ENCODE data around the gene UNC93A.

UNC93A gene

GRCh38 chr6:167341038-167341583 is 50.0 kb downstream of the UNC93A start:
- Histone ChIP-seq H3K4me3 (ENCODE audit: low read depth in 1 of 2, low read length in 2 of 2) (no peak overlapping the region), H3K4me1 (ENCODE audit: control insufficient read depth in 1 of 2, insufficient read depth in 2 of 2, low read length in 2 of 2) (no peaks in the 10 kb centered on the region), H3K9ac (ENCODE audit: low read depth in 1 of 2, low read length in 2 of 2) (no peak overlapping the region), H3K27ac (ENCODE audit: low read depth, low read length) (no peak overlapping the region), H3K36me3 (ENCODE audit: control insufficient read depth in 1 of 2, insufficient read depth in 2 of 2, low read length in 2 of 2) (no peaks in the 10 kb centered on the region), H3K9me3 (ENCODE audit: control insufficient read depth in 1 of 2, low read length in 2 of 2) (no peaks in the 10 kb centered on the region), H3K27me3 (ENCODE audit: control insufficient read depth in 1 of 2, insufficient read depth in 2 of 2, low read length in 2 of 2) (no peaks in the 10 kb centered on the region)

GRCh38 chr6:167341665-167342655 is 50.8 kb downstream of the UNC93A start:
- no peaks in the 10 kb centered on the region for H3K4me1 ChIP-seq (ENCODE audit: control insufficient read depth in 1 of 2, insufficient read depth in 2 of 2, low read length in 2 of 2)
- no peak overlapping the region for H3K4me3 ChIP-seq (ENCODE audit: low read depth in 1 of 2, low read length in 2 of 2)
- H3K27ac ChIP-seq (ENCODE audit: low read depth, low read length) = no peak overlapping the region
- H3K36me3 ChIP-seq (ENCODE audit: control insufficient read depth in 1 of 2, insufficient read depth in 2 of 2, low read length in 2 of 2) = no peaks in the 10 kb centered on the region
- no peaks in the 10 kb centered on the region for H3K9me3 ChIP-seq (ENCODE audit: control insufficient read depth in 1 of 2, low read length in 2 of 2)
- H3K9ac ChIP-seq (ENCODE audit: low read depth in 1 of 2, low read length in 2 of 2) = no peak overlapping the region
- H3K27me3 ChIP-seq (ENCODE audit: control insufficient read depth in 1 of 2, insufficient read depth in 2 of 2, low read length in 2 of 2) = no peaks in the 10 kb centered on the region

GRCh38 chr6:167342879-167343610 is 51.9 kb downstream of the UNC93A start:
- Histone ChIP-seq H3K27me3 (ENCODE audit: control insufficient read depth in 1 of 2, insufficient read depth in 2 of 2, low read length in 2 of 2) (no peaks in the 10 kb centered on the region), H3K9ac (ENCODE audit: low read depth in 1 of 2, low read length in 2 of 2) (no peak overlapping the region)

GRCh38 chr6:167345348-167345747 is 54.2 kb downstream of the UNC93A start:
- H3K36me3 ChIP-seq (ENCODE audit: control insufficient read depth in 1 of 2, insufficient read depth in 2 of 2, low read length in 2 of 2) = no peaks in the 10 kb centered on the region
- H3K9me3 ChIP-seq (ENCODE audit: control insufficient read depth in 1 of 2, low read length in 2 of 2) = no peaks in the 10 kb centered on the region
- peaks cover under 1 to 5% of the 10 kb centered on the region in 2 donors for H3K4me1 ChIP-seq (ENCODE audit: control insufficient read depth in 1 of 2, insufficient read depth in 2 of 2, low read length in 2 of 2)
- H3K27me3 ChIP-seq (ENCODE audit: control insufficient read depth in 1 of 2, insufficient read depth in 2 of 2, low read length in 2 of 2) = peaks cover 0 to 3% of the 10 kb centered on the region in 2 donors
- no peak overlapping the region for H3K27ac ChIP-seq (ENCODE audit: low read depth, low read length)
- no peak overlapping the region for H3K4me3 ChIP-seq (ENCODE audit: low read depth in 1 of 2, low read length in 2 of 2)
- no peak overlapping the region for H3K9ac ChIP-seq (ENCODE audit: low read depth in 1 of 2, low read length in 2 of 2)

More at GRCh38 chr6:167342879-167343610, 51.9 kb downstream of the UNC93A start:
- Histone ChIP-seq H3K4me3 (ENCODE audit: low read depth in 1 of 2, low read length in 2 of 2) (no peak overlapping the region), H3K4me1 (ENCODE audit: control insufficient read depth in 1 of 2, insufficient read depth in 2 of 2, low read length in 2 of 2) (no peaks in the 10 kb centered on the region), H3K36me3 (ENCODE audit: control insufficient read depth in 1 of 2, insufficient read depth in 2 of 2, low read length in 2 of 2) (no peaks in the 10 kb centered on the region), H3K9me3 (ENCODE audit: control insufficient read depth in 1 of 2, low read length in 2 of 2) (no peaks in the 10 kb centered on the region), H3K27ac (ENCODE audit: low read depth, low read length) (no peak overlapping the region)

GRCh38 chr6:167345960-167346359 is 54.8 kb downstream of the UNC93A start:
- Histone ChIP-seq H3K9ac (ENCODE audit: low read depth in 1 of 2, low read length in 2 of 2) (no peak overlapping the region), H3K4me3 (ENCODE audit: low read depth in 1 of 2, low read length in 2 of 2) (no peak overlapping the region), H3K27ac (ENCODE audit: low read depth, low read length) (no peak overlapping the region), H3K4me1 (ENCODE audit: control insufficient read depth in 1 of 2, insufficient read depth in 2 of 2, low read length in 2 of 2) (peaks cover 7 to 9% of the 10 kb centered on the region in 2 donors), H3K36me3 (ENCODE audit: control insufficient read depth in 1 of 2, insufficient read depth in 2 of 2, low read length in 2 of 2) (no peaks in the 10 kb centered on the region), H3K9me3 (ENCODE audit: control insufficient read depth in 1 of 2, low read length in 2 of 2) (no peaks in the 10 kb centered on the region), H3K27me3 (ENCODE audit: control insufficient read depth in 1 of 2, insufficient read depth in 2 of 2, low read length in 2 of 2) (peaks cover 0 to 3% of the 10 kb centered on the region in 2 donors)

GRCh38 chr6:167347226-167347625 is 56.1 kb downstream of the UNC93A start:
- no peaks in the 10 kb centered on the region for H3K36me3 ChIP-seq (ENCODE audit: control insufficient read depth in 1 of 2, insufficient read depth in 2 of 2, low read length in 2 of 2)
- H3K27me3 ChIP-seq (ENCODE audit: control insufficient read depth in 1 of 2, insufficient read depth in 2 of 2, low read length in 2 of 2) = peaks cover 0 to 3% of the 10 kb centered on the region in 2 donors
- peaks cover 9 to 14% of the 10 kb centered on the region in 2 donors for H3K4me1 ChIP-seq (ENCODE audit: control insufficient read depth in 1 of 2, insufficient read depth in 2 of 2, low read length in 2 of 2)
- no peak overlapping the region for H3K27ac ChIP-seq (ENCODE audit: low read depth, low read length)
- H3K4me3 ChIP-seq (ENCODE audit: low read depth in 1 of 2, low read length in 2 of 2) = no peak overlapping the region
- no peaks in the 10 kb centered on the region for H3K9me3 ChIP-seq (ENCODE audit: control insufficient read depth in 1 of 2, low read length in 2 of 2)
- no peak overlapping the region for H3K9ac ChIP-seq (ENCODE audit: low read depth in 1 of 2, low read length in 2 of 2)

GRCh38 chr6:167349631-167350274 is 58.6 kb downstream of the UNC93A start:
- Histone ChIP-seq H3K4me3 (ENCODE audit: low read depth in 1 of 2, low read length in 2 of 2) (peak overlapping the region; percentile 67 to 78), H3K27ac (ENCODE audit: low read depth, low read length) (no peak overlapping the region), H3K27me3 (ENCODE audit: control insufficient read depth in 1 of 2, insufficient read depth in 2 of 2, low read length in 2 of 2) (peaks cover 0 to 7% of the 10 kb centered on the region in 2 donors), H3K4me1 (ENCODE audit: control insufficient read depth in 1 of 2, insufficient read depth in 2 of 2, low read length in 2 of 2) (peaks cover 9 to 14% of the 10 kb centered on the region in 2 donors), H3K9ac (ENCODE audit: low read depth in 1 of 2, low read length in 2 of 2) (peak overlapping the region in 1 of 2 donors; percentile 32), H3K9me3 (ENCODE audit: control insufficient read depth in 1 of 2, low read length in 2 of 2) (peaks cover 0 to 4% of the 10 kb centered on the region in 2 donors), H3K36me3 (ENCODE audit: control insufficient read depth in 1 of 2, insufficient read depth in 2 of 2, low read length in 2 of 2) (no peaks in the 10 kb centered on the region)

GRCh38 chr6:167350275-167350696 is 59.2 kb downstream of the UNC93A start:
- no peak overlapping the region for H3K27ac ChIP-seq (ENCODE audit: low read depth, low read length)
- H3K4me3 ChIP-seq (ENCODE audit: low read depth in 1 of 2, low read length in 2 of 2) = peak overlapping the region; percentile 67 to 78
- H3K9ac ChIP-seq (ENCODE audit: low read depth in 1 of 2, low read length in 2 of 2) = peak overlapping the region; percentile 32 to 55
- H3K36me3 ChIP-seq (ENCODE audit: control insufficient read depth in 1 of 2, insufficient read depth in 2 of 2, low read length in 2 of 2) = no peaks in the 10 kb centered on the region
- H3K4me1 ChIP-seq (ENCODE audit: control insufficient read depth in 1 of 2, insufficient read depth in 2 of 2, low read length in 2 of 2) = peaks cover 9 to 14% of the 10 kb centered on the region in 2 donors
- H3K27me3 ChIP-seq (ENCODE audit: control insufficient read depth in 1 of 2, insufficient read depth in 2 of 2, low read length in 2 of 2) = peaks cover 0 to 7% of the 10 kb centered on the region in 2 donors
- H3K9me3 ChIP-seq (ENCODE audit: control insufficient read depth in 1 of 2, low read length in 2 of 2) = peaks cover 0 to 4% of the 10 kb centered on the region in 2 donors

GRCh38 chr6:167350731-167351655 is 59.9 kb downstream of the UNC93A start:
- Histone ChIP-seq H3K4me1 (ENCODE audit: control insufficient read depth in 1 of 2, insufficient read depth in 2 of 2, low read length in 2 of 2) (peaks cover 9 to 14% of the 10 kb centered on the region in 2 donors), H3K9ac (ENCODE audit: low read depth in 1 of 2, low read length in 2 of 2) (peak overlapping the region; percentile 35 to 55), H3K9me3 (ENCODE audit: control insufficient read depth in 1 of 2, low read length in 2 of 2) (peaks cover 0 to 4% of the 10 kb centered on the region in 2 donors), H3K27me3 (ENCODE audit: control insufficient read depth in 1 of 2, insufficient read depth in 2 of 2, low read length in 2 of 2) (peaks cover 0 to 7% of the 10 kb centered on the region in 2 donors), H3K36me3 (ENCODE audit: control insufficient read depth in 1 of 2, insufficient read depth in 2 of 2, low read length in 2 of 2) (no peaks in the 10 kb centered on the region), H3K27ac (ENCODE audit: low read depth, low read length) (no peak overlapping the region), H3K4me3 (ENCODE audit: low read depth in 1 of 2, low read length in 2 of 2) (peak overlapping the region; percentile 67 to 78)
